ENCODE measurements around the gene NDNF. TPM values are rescaled to one million over a fixed set of nuclear protein-coding genes. Genes with fewer than 3 reads are reported as not detected.

The NDNF gene
- polyA plus RNA-seq, 1 of the 3 experiments (the other 2 are of a cell fraction), result not detected

GRCh38 chr4:120990246-120990645 is 82.1 kb downstream of the NDNF start:
- Histone ChIP-seq H3K27ac (ENCODE audit: low read depth in 2 of 2, low read length in 1 of 2) (no peak overlapping the region), H3K9me3 (no peaks in the 10 kb centered on the region), H3K36me3 (replicated peaks in 1 of 2; ENCODE audit: control insufficient read depth in 1 of 2, insufficient read depth in 2 of 2, low read length in 1 of 2) (no peaks in the 10 kb centered on the region), H3F3A (replicated peaks; ENCODE audit: insufficient read depth) (no peaks in the 10 kb centered on the region), H3K4me3 (ENCODE audit: low read depth in 2 of 2, low read length in 1 of 2) (no peak overlapping the region), H2AFZ (ENCODE audit: low read depth) (no peak overlapping the region), H3K9ac (no peak overlapping the region), H3K4me1 (ENCODE audit: control insufficient read depth in 1 of 2, insufficient read depth in 2 of 2, low read depth in 1 of 2, low read length in 1 of 2) (no peaks in the 10 kb centered on the region), H4K20me1 (ENCODE audit: insufficient read depth) (no peaks in the 10 kb centered on the region), H3K79me2 (ENCODE audit: insufficient read depth) (no peaks in the 10 kb centered on the region), H3K27me3 (ENCODE audit: insufficient read depth) (no peaks in the 10 kb centered on the region), H3K9me2 (no peaks in the 10 kb centered on the region), H3K4me2 (no peak overlapping the region)
- WGBS (ENCODE audit: low lambda C conversion rate), result 73% methylated on average over 2 of the region's 2 CpGs
- no peak for DNase-seq
- TF ChIP-seq NFIC (IDR thresholded peaks at IDR 0.05; ENCODE audit: borderline replicate concordance) (no peak), MAX (IDR thresholded peaks at IDR 0.05; ENCODE audit: low read depth) (no peak), MEF2A (IDR thresholded peaks at IDR 0.05; ENCODE audit: borderline replicate concordance, low read depth) (no peak), POLR2AphosphoS5 (IDR thresholded peaks at IDR 0.05; ENCODE audit: low read depth, low read length) (no peak), MXI1 (IDR thresholded peaks at IDR 0.05; ENCODE audit: low read depth, low read length) (no peak), JUND (IDR thresholded peaks at IDR 0.05) (no peak), RFX5 (IDR thresholded peaks at IDR 0.05; ENCODE audit: low read length) (no peak)
- TF ChIP-seq, protein P1, sequence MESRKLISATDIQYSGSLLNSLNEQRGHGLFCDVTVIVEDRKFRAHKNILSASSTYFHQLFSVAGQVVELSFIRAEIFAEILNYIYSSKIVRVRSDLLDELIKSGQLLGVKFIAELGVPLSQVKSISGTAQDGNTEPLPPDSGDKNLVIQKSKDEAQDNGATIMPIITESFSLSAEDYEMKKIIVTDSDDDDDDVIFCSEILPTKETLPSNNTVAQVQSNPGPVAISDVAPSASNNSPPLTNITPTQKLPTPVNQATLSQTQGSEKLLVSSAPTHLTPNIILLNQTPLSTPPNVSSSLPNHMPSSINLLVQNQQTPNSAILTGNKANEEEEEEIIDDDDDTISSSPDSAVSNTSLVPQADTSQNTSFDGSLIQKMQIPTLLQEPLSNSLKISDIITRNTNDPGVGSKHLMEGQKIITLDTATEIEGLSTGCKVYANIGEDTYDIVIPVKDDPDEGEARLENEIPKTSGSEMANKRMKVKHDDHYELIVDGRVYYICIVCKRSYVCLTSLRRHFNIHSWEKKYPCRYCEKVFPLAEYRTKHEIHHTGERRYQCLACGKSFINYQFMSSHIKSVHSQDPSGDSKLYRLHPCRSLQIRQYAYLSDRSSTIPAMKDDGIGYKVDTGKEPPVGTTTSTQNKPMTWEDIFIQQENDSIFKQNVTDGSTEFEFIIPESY (IDR thresholded peaks at IDR 0.05; ENCODE audit: borderline replicate concordance, low read depth), result no peak
- CTCF ChIA-PET, result interaction anchor here (0.6 to 1.4 kb wide), 2 partner anchors 9 to 48 kb away, joined by 3 read pairs; no protein-coding TSS in a partner anchor
- POLR2A ChIA-PET, result no interaction called here

Other genes starting within 250 kb of the NDNF start
- gene PRDM5, start 149.8 kb downstream of the NDNF start, polyA plus RNA-seq (2012; rRNA removed), result 3.8 and 5.4 TPM in 2 replicates
- gene TNIP3, start 91.8 kb upstream of the NDNF start, polyA plus RNA-seq (2012; rRNA removed), result 0.15 and 0.28 TPM in 2 replicates